ENCODE data around the gene MX2. TPM values are rescaled to one million over a fixed set of nuclear protein-coding genes. Genes with fewer than 3 reads are reported as not detected.

The MX2 gene
- total RNA-seq, 1 experiment from 2014 or later = 56.7 TPM

GRCh38 chr21:41337515-41337914, 24.3 kb upstream of the MX2 start:
- Histone ChIP-seq H3K4me1 (ENCODE audit: control insufficient read depth, insufficient read depth, low read length) (no peaks in the 10 kb centered on the region), H3K27ac (ENCODE audit: low read length) (no peak overlapping the region), H3K9me3 (ENCODE audit: control insufficient read depth, insufficient read depth, low read depth, low read length) (peaks cover 2% of the 10 kb centered on the region), H3K27me3 (ENCODE audit: control insufficient read depth, insufficient read depth, low read length) (no peaks in the 10 kb centered on the region), H3K4me3 (ENCODE audit: low read depth in 2 of 2, low read length in 2 of 2) (no peak overlapping the region), H3K36me3 (ENCODE audit: control insufficient read depth, insufficient read depth, low read length) (no peaks in the 10 kb centered on the region)
- ChIA-PET POLR2A (no interaction called here), CTCF (no interaction called here)
- no peak for ATAC-seq
- intact Hi-C loops (cut with micrococcal nuclease; ENCODE audit: unreplicated experiment) (no loop called here), in situ Hi-C loops (cut with HindIII; ENCODE audit: low pct_unique_long_range_greater_than_20kb, low sequenced_read_pairs) (no loop called here)
- DNase-seq (ENCODE audit: low read depth, low spot score) = no peak
- BruUV-seq (replicated peaks) = no TSS peak
- TF ChIP-seq, protein P1, sequence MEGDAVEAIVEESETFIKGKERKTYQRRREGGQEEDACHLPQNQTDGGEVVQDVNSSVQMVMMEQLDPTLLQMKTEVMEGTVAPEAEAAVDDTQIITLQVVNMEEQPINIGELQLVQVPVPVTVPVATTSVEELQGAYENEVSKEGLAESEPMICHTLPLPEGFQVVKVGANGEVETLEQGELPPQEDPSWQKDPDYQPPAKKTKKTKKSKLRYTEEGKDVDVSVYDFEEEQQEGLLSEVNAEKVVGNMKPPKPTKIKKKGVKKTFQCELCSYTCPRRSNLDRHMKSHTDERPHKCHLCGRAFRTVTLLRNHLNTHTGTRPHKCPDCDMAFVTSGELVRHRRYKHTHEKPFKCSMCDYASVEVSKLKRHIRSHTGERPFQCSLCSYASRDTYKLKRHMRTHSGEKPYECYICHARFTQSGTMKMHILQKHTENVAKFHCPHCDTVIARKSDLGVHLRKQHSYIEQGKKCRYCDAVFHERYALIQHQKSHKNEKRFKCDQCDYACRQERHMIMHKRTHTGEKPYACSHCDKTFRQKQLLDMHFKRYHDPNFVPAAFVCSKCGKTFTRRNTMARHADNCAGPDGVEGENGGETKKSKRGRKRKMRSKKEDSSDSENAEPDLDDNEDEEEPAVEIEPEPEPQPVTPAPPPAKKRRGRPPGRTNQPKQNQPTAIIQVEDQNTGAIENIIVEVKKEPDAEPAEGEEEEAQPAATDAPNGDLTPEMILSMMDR (IDR thresholded peaks at IDR 0.05) = no peak
- TF ChIP-seq, protein P2, sequence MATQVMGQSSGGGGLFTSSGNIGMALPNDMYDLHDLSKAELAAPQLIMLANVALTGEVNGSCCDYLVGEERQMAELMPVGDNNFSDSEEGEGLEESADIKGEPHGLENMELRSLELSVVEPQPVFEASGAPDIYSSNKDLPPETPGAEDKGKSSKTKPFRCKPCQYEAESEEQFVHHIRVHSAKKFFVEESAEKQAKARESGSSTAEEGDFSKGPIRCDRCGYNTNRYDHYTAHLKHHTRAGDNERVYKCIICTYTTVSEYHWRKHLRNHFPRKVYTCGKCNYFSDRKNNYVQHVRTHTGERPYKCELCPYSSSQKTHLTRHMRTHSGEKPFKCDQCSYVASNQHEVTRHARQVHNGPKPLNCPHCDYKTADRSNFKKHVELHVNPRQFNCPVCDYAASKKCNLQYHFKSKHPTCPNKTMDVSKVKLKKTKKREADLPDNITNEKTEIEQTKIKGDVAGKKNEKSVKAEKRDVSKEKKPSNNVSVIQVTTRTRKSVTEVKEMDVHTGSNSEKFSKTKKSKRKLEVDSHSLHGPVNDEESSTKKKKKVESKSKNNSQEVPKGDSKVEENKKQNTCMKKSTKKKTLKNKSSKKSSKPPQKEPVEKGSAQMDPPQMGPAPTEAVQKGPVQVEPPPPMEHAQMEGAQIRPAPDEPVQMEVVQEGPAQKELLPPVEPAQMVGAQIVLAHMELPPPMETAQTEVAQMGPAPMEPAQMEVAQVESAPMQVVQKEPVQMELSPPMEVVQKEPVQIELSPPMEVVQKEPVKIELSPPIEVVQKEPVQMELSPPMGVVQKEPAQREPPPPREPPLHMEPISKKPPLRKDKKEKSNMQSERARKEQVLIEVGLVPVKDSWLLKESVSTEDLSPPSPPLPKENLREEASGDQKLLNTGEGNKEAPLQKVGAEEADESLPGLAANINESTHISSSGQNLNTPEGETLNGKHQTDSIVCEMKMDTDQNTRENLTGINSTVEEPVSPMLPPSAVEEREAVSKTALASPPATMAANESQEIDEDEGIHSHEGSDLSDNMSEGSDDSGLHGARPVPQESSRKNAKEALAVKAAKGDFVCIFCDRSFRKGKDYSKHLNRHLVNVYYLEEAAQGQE (IDR thresholded peaks at IDR 0.05; ENCODE audit: insufficient read depth in 1 of 2, low read depth in 2 of 2, low read length in 1 of 2) = no peak
- TF ChIP-seq TCF7L2 (IDR thresholded peaks at IDR 0.05; ENCODE audit: low read depth, low read length) (no peak), POLR2AphosphoS5 (IDR thresholded peaks at IDR 0.05; ENCODE audit: low read depth, low read length) (no peak), SIN3A (IDR thresholded peaks at IDR 0.05; ENCODE audit: borderline replicate concordance, insufficient read depth, low read depth, low read length) (no peak)

DNA sequence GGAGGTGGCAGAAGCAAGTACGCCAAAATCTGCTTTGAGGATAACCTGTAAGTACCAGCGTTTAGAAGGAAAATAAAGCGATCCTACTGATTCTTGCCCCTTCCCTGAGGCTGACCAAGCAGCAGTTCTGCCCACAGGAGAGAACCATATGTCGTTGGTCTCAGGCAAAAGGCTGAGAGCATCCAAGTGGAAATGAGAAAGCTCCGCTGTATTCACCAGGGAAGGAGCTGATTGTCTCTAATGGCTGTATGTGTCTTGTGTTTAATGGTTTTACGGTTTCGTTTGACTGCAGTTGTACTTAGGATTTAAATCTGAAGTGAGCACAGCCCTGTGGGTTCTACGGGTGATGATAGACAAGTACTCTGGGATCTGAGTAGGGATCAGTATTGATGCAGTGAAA, 23.4 kb upstream of the MX2 start:
- Histone ChIP-seq H3K27ac (ENCODE audit: low read length) (no peak overlapping the region), H3K4me3 (ENCODE audit: low read depth in 2 of 2, low read length in 2 of 2) (no peak overlapping the region), H3K27me3 (ENCODE audit: control insufficient read depth, insufficient read depth, low read length) (no peaks in the 10 kb centered on the region), H3K9me3 (ENCODE audit: control insufficient read depth, insufficient read depth, low read depth, low read length) (peaks cover 2% of the 10 kb centered on the region), H3K36me3 (ENCODE audit: control insufficient read depth, insufficient read depth, low read length) (no peaks in the 10 kb centered on the region), H3K4me1 (ENCODE audit: control insufficient read depth, insufficient read depth, low read length) (no peaks in the 10 kb centered on the region)
- intact Hi-C loops (cut with micrococcal nuclease; ENCODE audit: unreplicated experiment) = no loop called here
- TF ChIP-seq TCF7L2 (IDR thresholded peaks at IDR 0.05; ENCODE audit: low read depth, low read length) = no peak
- no peak for TF ChIP-seq POLR2AphosphoS5 (IDR thresholded peaks at IDR 0.05; ENCODE audit: low read depth, low read length)
- no peak for TF ChIP-seq SIN3A (IDR thresholded peaks at IDR 0.05; ENCODE audit: borderline replicate concordance, insufficient read depth, low read depth, low read length)
- TF ChIP-seq, protein P1 (IDR thresholded peaks at IDR 0.05) = no peak
- TF ChIP-seq, protein P2 (IDR thresholded peaks at IDR 0.05; ENCODE audit: insufficient read depth in 1 of 2, low read depth in 2 of 2, low read length in 1 of 2) = no peak
- BruUV-seq (replicated peaks) = no TSS peak
- ATAC-seq (no peak), DNase-seq (ENCODE audit: low read depth, low spot score) (no peak)
- ChIA-PET POLR2A (no interaction called here), CTCF (no interaction called here)
- in situ Hi-C loops (cut with HindIII; ENCODE audit: low pct_unique_long_range_greater_than_20kb, low sequenced_read_pairs) = no loop called here
